ENCODE measurements around the gene TRIP4. TPM values are rescaled to one million over a fixed set of nuclear protein-coding genes. Genes with fewer than 3 reads are reported as not detected.

Gene TRIP4
- total RNA-seq, 1 experiment from 2014 or later: 12.9 TPM

DNA sequence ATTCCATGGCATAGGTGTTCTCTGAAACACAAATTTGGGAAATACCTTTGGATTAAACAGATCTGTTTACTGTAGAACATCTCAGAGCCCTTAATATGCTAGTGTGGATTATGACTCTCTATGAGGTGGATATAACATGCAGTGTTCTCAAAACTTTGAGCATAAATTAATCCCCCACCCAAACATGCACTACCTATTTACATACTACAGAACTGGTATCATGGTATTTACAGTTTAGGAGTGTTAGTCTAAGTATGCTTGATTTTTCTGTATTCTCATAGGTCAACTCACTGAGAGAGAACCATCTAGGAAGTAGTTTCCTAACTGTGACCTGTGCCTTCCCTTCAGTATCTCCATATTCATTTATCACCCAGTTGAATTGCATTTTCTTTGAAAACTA, 41.8 kb downstream of the TRIP4 start:
- no peak for DNase-seq (ENCODE audit: low spot score)
- H3K27me3 Mint-ChIP-seq (ENCODE audit: low read depth): peaks cover 61% of the 10 kb centered on the region
- H3K27ac Mint-ChIP-seq: no peak overlapping the region
- peaks cover 20% of the 10 kb centered on the region for H3K4me1 Mint-ChIP-seq
- no peak overlapping the region for H3K4me3 Mint-ChIP-seq
- ATAC-seq: no peak
- H3K9me3 Mint-ChIP-seq: no peaks in the 10 kb centered on the region
- ChIA-PET POLR2A (no interaction called here), CTCF (interaction anchor here (1.0 to 1.7 kb wide), 2 partner anchors 31 to 224 kb away, joined by 3 to 4 read pairs; partner anchors contain the start of gene ZNF609)
- TF ChIP-seq NFE2L1 (CRISPR knock-in tag; IDR thresholded peaks at IDR 0.05) (no peak), IRF2 (CRISPR knock-in tag; IDR thresholded peaks at IDR 0.05; ENCODE audit: borderline replicate concordance, low read depth) (no peak)
- H3K36me3 Mint-ChIP-seq: peaks cover 8% of the 10 kb centered on the region; the same call in 1 of the 2 replicates

DNA sequence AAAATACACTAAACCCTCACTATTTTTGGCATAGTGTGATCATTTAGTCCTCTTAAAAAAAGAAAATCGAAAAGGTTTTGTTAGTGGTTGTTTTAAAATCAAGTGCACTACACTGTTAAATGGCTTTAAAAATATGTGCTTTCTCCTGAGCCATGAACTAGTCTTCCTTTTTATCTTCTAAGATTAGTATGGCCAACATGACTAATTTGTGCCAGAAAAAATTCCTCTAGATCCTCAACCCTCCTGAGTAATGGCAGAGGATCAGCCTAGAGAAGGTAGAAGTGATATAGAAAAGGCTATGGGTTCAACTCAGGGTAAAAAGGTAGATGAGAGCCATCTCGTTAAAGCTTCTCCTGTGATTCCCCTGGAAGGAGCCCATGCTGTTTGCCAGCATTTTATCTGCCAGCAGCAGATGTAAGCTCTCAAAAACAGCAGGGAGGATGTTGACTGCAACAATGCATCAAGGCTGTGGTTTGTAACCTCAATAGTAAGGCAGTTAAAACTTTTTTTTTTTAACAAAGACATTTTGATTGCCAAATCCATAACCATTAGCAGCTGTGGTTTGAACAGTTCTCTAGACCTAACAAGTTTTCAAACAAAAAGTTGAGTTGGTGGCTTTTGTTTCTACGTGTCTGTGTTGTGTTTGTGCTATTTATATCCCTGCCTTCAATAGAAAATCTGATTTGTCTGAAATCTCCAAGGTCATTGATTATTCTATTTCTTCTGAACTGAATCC, 42.5 kb downstream of the TRIP4 start:
- Mint-ChIP-seq H3K9me3 (no peaks in the 10 kb centered on the region), H3K4me1 (peaks cover 20% of the 10 kb centered on the region), H3K4me3 (no peak overlapping the region; the same call in 1 of the 2 replicates), H3K27ac (peak overlapping the region; percentile 51), H3K27me3 (ENCODE audit: low read depth) (peaks cover 61% of the 10 kb centered on the region), H3K36me3 (peaks cover 3% of the 10 kb centered on the region; the same call in 1 of the 2 replicates)
- DNase-seq (ENCODE audit: low spot score): peak; percentile 42
- TF ChIP-seq MYBL2 (CRISPR knock-in tag; IDR thresholded peaks at IDR 0.05) (no peak), FOXJ3 (CRISPR knock-in tag; IDR thresholded peaks at IDR 0.05; ENCODE audit: borderline replicate concordance) (no peak), KAT7 (CRISPR knock-in tag; IDR thresholded peaks at IDR 0.05; ENCODE audit: borderline replicate concordance) (no peak), ATF1 (CRISPR knock-in tag; IDR thresholded peaks at IDR 0.05) (no peak), PRRX2 (CRISPR knock-in tag; IDR thresholded peaks at IDR 0.05) (no peak), NFYB (CRISPR knock-in tag; conservative IDR thresholded peaks at IDR 0.05; ENCODE audit: low read depth) (no peak), NR1H2 (CRISPR knock-in tag; IDR thresholded peaks at IDR 0.05) (no peak), FOXK1 (CRISPR knock-in tag; IDR thresholded peaks at IDR 0.05) (peak; percentile 62; the same call in 1 of the 2 replicates), TEAD1 (CRISPR knock-in tag; IDR thresholded peaks at IDR 0.05) (peak; percentile 38; the same call in 1 of the 2 replicates), SMAD4 (CRISPR knock-in tag; IDR thresholded peaks at IDR 0.05) (no peak)
- TF ChIP-seq, protein P1, sequence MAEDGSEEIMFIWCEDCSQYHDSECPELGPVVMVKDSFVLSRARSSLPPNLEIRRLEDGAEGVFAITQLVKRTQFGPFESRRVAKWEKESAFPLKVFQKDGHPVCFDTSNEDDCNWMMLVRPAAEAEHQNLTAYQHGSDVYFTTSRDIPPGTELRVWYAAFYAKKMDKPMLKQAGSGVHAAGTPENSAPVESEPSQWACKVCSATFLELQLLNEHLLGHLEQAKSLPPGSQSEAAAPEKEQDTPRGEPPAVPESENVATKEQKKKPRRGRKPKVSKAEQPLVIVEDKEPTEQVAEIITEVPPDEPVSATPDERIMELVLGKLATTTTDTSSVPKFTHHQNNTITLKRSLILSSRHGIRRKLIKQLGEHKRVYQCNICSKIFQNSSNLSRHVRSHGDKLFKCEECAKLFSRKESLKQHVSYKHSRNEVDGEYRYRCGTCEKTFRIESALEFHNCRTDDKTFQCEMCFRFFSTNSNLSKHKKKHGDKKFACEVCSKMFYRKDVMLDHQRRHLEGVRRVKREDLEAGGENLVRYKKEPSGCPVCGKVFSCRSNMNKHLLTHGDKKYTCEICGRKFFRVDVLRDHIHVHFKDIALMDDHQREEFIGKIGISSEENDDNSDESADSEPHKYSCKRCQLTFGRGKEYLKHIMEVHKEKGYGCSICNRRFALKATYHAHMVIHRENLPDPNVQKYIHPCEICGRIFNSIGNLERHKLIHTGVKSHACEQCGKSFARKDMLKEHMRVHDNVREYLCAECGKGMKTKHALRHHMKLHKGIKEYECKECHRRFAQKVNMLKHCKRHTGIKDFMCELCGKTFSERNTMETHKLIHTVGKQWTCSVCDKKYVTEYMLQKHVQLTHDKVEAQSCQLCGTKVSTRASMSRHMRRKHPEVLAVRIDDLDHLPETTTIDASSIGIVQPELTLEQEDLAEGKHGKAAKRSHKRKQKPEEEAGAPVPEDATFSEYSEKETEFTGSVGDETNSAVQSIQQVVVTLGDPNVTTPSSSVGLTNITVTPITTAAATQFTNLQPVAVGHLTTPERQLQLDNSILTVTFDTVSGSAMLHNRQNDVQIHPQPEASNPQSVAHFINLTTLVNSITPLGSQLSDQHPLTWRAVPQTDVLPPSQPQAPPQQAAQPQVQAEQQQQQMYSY (CRISPR knock-in tag; IDR thresholded peaks at IDR 0.05): no peak
- TF ChIP-seq, protein P2, sequence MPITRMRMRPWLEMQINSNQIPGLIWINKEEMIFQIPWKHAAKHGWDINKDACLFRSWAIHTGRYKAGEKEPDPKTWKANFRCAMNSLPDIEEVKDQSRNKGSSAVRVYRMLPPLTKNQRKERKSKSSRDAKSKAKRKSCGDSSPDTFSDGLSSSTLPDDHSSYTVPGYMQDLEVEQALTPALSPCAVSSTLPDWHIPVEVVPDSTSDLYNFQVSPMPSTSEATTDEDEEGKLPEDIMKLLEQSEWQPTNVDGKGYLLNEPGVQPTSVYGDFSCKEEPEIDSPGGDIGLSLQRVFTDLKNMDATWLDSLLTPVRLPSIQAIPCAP (CRISPR knock-in tag; IDR thresholded peaks at IDR 0.05): no peak
- TF ChIP-seq, protein P3, sequence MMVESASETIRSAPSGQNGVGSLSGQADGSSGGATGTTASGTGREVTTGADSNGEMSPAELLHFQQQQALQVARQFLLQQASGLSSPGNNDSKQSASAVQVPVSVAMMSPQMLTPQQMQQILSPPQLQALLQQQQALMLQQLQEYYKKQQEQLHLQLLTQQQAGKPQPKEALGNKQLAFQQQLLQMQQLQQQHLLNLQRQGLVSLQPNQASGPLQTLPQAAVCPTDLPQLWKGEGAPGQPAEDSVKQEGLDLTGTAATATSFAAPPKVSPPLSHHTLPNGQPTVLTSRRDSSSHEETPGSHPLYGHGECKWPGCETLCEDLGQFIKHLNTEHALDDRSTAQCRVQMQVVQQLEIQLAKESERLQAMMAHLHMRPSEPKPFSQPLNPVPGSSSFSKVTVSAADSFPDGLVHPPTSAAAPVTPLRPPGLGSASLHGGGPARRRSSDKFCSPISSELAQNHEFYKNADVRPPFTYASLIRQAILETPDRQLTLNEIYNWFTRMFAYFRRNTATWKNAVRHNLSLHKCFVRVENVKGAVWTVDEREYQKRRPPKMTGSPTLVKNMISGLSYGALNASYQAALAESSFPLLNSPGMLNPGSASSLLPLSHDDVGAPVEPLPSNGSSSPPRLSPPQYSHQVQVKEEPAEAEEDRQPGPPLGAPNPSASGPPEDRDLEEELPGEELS (CRISPR knock-in tag; IDR thresholded peaks at IDR 0.05): peak; percentile 71; the same call in 1 of the 2 replicates
- TF ChIP-seq, protein P4, sequence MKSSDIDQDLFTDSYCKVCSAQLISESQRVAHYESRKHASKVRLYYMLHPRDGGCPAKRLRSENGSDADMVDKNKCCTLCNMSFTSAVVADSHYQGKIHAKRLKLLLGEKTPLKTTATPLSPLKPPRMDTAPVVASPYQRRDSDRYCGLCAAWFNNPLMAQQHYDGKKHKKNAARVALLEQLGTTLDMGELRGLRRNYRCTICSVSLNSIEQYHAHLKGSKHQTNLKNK (CRISPR knock-in tag; IDR thresholded peaks at IDR 0.05): peak; percentile 93; the same call in 1 of the 2 replicates
- ChIA-PET POLR2A (interaction anchor here (0.5 kb wide), 1 partner anchor 42 kb away, joined by 9 read pairs; no protein-coding TSS in a partner anchor), CTCF (interaction anchor here (0.8 to 1.7 kb wide), 5 partner anchors 30 to 277 kb away, joined by 3 to 10 read pairs (median 3); partner anchors contain the start of gene ZNF609)
- peak; percentile 93 for ATAC-seq
